Measurements from ENCODE around the gene PLS1.
"Not testable (repeated sequence)": the region's sequence is repeated elsewhere in the genome, so short reads cannot be mapped to it uniquely, and the experiment has no call there.

PLS1 gene

DNA sequence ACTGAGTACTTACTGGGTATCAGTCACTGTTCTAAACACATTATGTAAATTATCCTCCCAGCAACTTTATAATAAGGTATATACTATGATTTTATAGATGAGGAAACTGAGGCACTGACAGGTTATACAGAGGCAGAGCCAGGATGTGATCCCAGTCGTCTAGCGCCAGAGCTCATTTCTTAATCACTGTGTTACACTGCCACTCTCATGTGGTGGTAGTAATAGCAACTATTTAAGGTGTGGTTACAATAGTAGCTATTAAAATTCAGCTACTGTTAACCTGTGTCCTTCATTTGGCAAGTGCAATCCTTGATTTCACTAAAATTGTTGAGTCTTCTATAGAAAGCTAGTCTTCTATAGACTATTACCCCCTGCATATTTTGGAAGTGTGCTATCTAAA is 84.5 kb downstream of the PLS1 start:
- Mint-ChIP-seq H3K4me1 (no peaks in the 10 kb centered on the region), H3K4me3 (no peak overlapping the region), H3K9me3 (no peaks in the 10 kb centered on the region), H3K36me3 (no peaks in the 10 kb centered on the region), H3K27ac (no peak overlapping the region)
- DNase-seq (ENCODE audit: low spot score in 2 of 2) (no peak), ATAC-seq (no peak)

DNA sequence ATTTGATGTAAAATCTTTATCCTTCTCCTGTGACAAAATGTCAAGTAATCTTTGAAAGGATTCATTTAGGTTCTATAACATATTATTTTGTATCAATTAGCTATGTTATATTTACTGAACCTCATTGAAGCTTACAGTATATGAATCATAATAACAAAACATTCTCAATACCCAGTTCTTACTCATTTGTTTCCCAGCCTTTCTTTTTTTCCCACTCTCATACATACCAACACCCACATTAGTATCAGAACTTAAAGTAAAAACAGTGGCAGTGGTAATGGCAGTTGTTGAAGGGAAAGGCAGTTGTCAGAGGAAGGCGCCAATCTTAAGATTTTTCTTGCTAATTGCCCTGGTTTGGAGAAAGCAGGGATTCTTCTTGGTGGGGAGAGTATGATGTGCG is 94.4 kb downstream of the PLS1 start:
- Mint-ChIP-seq H3K4me3 (no peak overlapping the region), H3K9me3 (no peaks in the 10 kb centered on the region), H3K36me3 (no peaks in the 10 kb centered on the region), H3K4me1 (no peaks in the 10 kb centered on the region), H3K27ac (no peak overlapping the region)
- ATAC-seq (peak; percentile 56), DNase-seq (ENCODE audit: low spot score in 2 of 2) (no peak)

- H3K4me3 Mint-ChIP-seq = no peak overlapping the region
- no peaks in the 10 kb centered on the region for H3K9me3 Mint-ChIP-seq
- H3K4me1 Mint-ChIP-seq = no peaks in the 10 kb centered on the region
- DNase-seq (ENCODE audit: low spot score in 2 of 2) (no peak), ATAC-seq (no peak)
- H3K27ac Mint-ChIP-seq = no peak overlapping the region
- H3K36me3 Mint-ChIP-seq = no peaks in the 10 kb centered on the region
These were observed 95.3 kb downstream of the PLS1 start for GRCh38 chr3:142691527-142691926.

DNA sequence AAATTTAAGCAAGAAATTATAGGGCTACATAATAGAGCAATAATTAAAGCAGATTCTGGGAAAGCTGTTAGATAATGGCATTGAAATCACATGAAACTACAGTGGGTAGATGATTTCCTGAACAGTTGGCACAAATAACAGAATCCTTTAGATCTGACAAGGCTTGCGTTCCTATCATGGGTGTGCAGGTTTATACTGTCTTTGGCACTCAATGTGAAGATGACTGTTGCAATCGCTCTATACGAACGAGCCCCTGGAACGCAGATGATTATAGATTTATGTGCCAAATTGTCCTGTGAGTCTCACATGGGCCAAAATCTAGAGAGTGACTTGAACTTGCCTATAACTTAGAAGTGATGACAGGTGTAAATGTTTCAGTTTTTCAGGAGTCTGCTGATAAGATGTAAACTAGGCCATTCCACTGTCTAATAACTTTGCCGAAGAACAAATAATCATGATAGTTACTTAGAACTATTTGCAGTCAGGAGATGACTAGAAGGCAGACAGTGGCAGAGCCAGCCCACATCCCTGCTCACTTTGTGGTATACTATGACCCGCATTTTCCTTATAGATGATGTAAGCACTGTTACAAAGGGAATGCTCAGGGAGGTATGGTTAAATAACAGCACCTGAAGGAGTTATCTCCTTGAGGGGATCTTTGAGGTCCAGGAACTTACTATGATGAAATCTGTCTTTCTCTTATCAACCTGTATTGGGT is 97.1 kb downstream of the PLS1 start:
- DNase-seq (ENCODE audit: low spot score in 2 of 2) (no peak), ATAC-seq (no peak)
- H3K27ac Mint-ChIP-seq = no peak overlapping the region
- no peaks in the 10 kb centered on the region for H3K4me1 Mint-ChIP-seq
- H3K36me3 Mint-ChIP-seq = no peaks in the 10 kb centered on the region
- H3K4me3 Mint-ChIP-seq = no peak overlapping the region
- no peaks in the 10 kb centered on the region for H3K9me3 Mint-ChIP-seq

- Mint-ChIP-seq H3K9me3 (no peaks in the 10 kb centered on the region), H3K27ac (no peak overlapping the region), H3K4me3 (no peak overlapping the region), H3K4me1 (no peaks in the 10 kb centered on the region), H3K36me3 (no peaks in the 10 kb centered on the region)
- ATAC-seq (no peak), DNase-seq (ENCODE audit: low spot score in 2 of 2) (no peak)
These were observed 98.0 kb downstream of the PLS1 start for GRCh38 chr3:142694225-142694624.

GRCh38 chr3:142705198-142705597 is 109.0 kb downstream of the PLS1 start:
- no peak for ATAC-seq
- Mint-ChIP-seq H3K9me3 (no peaks in the 10 kb centered on the region), H3K36me3 (no peaks in the 10 kb centered on the region), H3K4me3 (no peak overlapping the region), H3K27ac (no peak overlapping the region), H3K4me1 (peaks cover 6% of the 10 kb centered on the region)
- DNase-seq (ENCODE audit: low spot score in 2 of 2) = no peak

DNA sequence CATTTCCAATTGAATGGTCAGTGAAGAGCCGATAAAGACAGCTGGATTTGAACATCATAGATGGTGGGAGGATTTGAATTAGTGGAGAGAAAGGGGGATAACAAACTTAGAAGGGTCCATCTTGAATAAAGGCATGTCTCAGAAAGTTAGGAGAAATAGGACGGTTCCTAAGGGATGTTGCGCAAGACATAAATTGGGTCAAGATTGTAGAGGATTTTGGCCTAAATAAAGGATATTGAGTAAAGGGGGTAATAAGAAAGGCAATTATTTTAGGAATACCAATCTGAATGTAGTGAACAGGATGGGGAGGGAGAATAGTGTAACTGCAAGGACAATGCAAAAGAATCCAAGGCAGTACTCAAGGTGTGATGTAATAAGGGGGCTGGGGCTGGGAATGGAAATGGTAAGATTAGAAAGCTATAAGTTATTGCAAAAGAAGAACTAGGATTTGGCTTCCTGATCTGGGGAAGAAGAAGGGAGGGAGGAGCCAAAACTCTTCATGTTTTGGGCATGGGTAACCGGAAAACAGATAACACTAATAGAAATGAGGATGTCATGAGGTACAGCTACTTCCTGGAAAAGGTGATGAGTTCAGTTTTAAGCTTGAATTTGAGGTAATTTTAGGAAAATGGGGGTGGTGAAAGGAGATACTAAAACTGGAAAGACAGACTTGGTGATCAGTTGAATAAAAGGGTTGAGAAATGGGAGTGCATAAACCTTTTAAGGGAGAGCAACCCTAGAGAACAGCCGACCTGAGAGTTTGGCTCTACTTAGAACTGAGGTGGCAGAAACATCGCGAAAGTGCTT is 110.3 kb downstream of the PLS1 start:
- peaks cover 6% of the 10 kb centered on the region for H3K4me1 Mint-ChIP-seq
- no peak for DNase-seq (ENCODE audit: low spot score in 2 of 2)
- no peak overlapping the region for H3K4me3 Mint-ChIP-seq
- H3K9me3 Mint-ChIP-seq = no peaks in the 10 kb centered on the region
- no peaks in the 10 kb centered on the region for H3K36me3 Mint-ChIP-seq
- H3K27ac Mint-ChIP-seq = no peak overlapping the region
- ATAC-seq = no peak

GRCh38 chr3:142709207-142709606 is 113.0 kb downstream of the PLS1 start:
- Mint-ChIP-seq H3K9me3 (no peaks in the 10 kb centered on the region), H3K4me3 (no peak overlapping the region), H3K27ac (no peak overlapping the region), H3K4me1 (peaks cover 6% of the 10 kb centered on the region), H3K36me3 (no peaks in the 10 kb centered on the region)
- ATAC-seq = no peak
- no peak for DNase-seq (ENCODE audit: low spot score in 2 of 2)

DNA sequence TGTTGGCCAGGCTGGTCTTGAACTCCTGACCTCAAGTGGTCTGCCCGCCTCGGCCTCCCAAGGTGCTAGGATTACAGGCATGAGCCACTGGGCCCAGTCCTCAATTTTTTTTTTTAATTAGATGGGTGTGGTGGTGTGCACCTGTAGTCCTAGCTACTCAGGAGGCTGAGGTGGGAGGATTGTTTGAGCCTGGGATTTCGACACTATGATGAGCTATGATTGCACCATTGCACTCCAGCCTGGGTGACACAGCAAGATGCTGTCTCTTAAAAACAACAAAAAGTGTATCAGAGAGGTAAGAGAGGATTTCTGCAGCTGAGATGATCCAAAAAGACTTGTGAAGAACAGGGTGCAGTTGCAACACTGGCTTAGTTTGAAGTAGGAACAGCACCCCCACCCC is 118.7 kb downstream of the PLS1 start:
- not testable (repeated sequence) for H3K4me1 Mint-ChIP-seq; H3K36me3 Mint-ChIP-seq; H3K4me3 Mint-ChIP-seq; H3K27ac Mint-ChIP-seq; ATAC-seq; DNase-seq (ENCODE audit: low spot score in 2 of 2); H3K9me3 Mint-ChIP-seq

DNA sequence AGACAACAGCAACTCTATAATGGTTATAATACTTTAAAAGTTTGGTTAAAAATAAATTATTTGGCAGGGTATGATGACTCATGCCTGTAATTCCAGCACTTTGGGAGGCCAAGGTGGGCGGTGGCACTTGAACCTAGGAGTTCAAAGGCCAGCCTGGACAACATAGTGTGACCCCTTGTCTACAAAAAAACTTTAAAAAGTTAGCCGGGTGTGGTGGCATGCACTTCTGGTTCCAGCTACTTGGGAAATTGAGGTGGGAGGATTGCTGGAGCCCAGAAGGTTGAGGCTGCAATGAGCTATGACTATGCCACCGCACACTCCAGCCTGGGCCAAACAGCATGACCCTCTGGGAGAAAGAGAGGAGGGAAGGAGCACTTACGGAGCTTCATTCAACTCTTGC is 119.9 kb downstream of the PLS1 start:
- no peak for DNase-seq (ENCODE audit: low spot score in 2 of 2)
- no peak overlapping the region for H3K4me3 Mint-ChIP-seq
- no peak overlapping the region for H3K27ac Mint-ChIP-seq
- H3K4me1 Mint-ChIP-seq = no peaks in the 10 kb centered on the region
- H3K36me3 Mint-ChIP-seq = no peaks in the 10 kb centered on the region
- H3K9me3 Mint-ChIP-seq = no peaks in the 10 kb centered on the region
- ATAC-seq = no peak

- Mint-ChIP-seq H3K36me3 (no peaks in the 10 kb centered on the region), H3K27ac (peak overlapping the region; percentile 87), H3K4me3 (peak overlapping the region; percentile 86), H3K4me1 (no peaks in the 10 kb centered on the region), H3K9me3 (no peaks in the 10 kb centered on the region)
- ATAC-seq (no peak), DNase-seq (ENCODE audit: low spot score in 2 of 2) (no peak)
These were observed 127.4 kb downstream of the PLS1 start for GRCh38 chr3:142723665-142723967.

- Mint-ChIP-seq H3K27ac (peak within 1 kb of the TSS; percentile 87), H3K9me3 (no peaks in the 10 kb centered on the region), H3K4me1 (no peaks in the 10 kb centered on the region), H3K36me3 (no peaks in the 10 kb centered on the region), H3K4me3 (peak within 1 kb of the TSS; percentile 86)
- ATAC-seq = peak; percentile 97
- peak; percentile 56 to 84 for DNase-seq (ENCODE audit: low spot score in 2 of 2)
These were observed 127.9 kb downstream of the PLS1 start, which contains the start of gene TRPC1 for GRCh38 chr3:142723968-142724681. TSS of gene TRPC1 (plus strand) at chr3:142724034. CDS start at chr3:142724560, 526 bp downstream.

- Mint-ChIP-seq H3K36me3 (no peaks in the 10 kb centered on the region), H3K4me1 (no peaks in the 10 kb centered on the region), H3K27ac (peak overlapping the region; percentile 87), H3K9me3 (no peaks in the 10 kb centered on the region), H3K4me3 (peak overlapping the region; percentile 86)
- ATAC-seq = peak; percentile 32
- DNase-seq (ENCODE audit: low spot score in 2 of 2) = no peak
These were observed 128.6 kb downstream of the PLS1 start for GRCh38 chr3:142724682-142725356.

DNA sequence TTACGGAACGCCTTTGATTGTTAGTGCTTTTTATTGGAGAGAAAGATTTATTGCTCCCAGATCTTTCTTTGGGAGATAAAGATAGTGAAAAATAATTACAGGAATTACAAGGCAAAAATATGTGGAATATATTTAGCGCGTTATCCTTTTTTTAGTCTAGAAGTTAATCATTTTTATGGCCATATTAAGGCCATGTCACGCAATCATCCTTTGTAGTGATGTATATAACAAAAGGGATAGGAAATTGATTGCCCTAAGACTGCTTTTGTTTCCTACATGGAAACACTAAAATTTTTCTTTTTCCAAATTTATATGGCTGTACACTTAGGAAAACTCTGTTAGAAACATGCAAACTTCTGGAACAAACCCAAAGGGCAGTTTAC is 129.2 kb downstream of the PLS1 start:
- H3K4me3 Mint-ChIP-seq = peak overlapping the region; percentile 86
- H3K4me1 Mint-ChIP-seq = no peaks in the 10 kb centered on the region
- DNase-seq (ENCODE audit: low spot score in 2 of 2) (no peak), ATAC-seq (no peak)
- no peaks in the 10 kb centered on the region for H3K9me3 Mint-ChIP-seq
- H3K36me3 Mint-ChIP-seq = no peaks in the 10 kb centered on the region
- H3K27ac Mint-ChIP-seq = no peak overlapping the region

- H3K27ac Mint-ChIP-seq = no peak overlapping the region
- no peak overlapping the region for H3K4me3 Mint-ChIP-seq
- no peaks in the 10 kb centered on the region for H3K36me3 Mint-ChIP-seq
- no peaks in the 10 kb centered on the region for H3K4me1 Mint-ChIP-seq
- H3K9me3 Mint-ChIP-seq = no peaks in the 10 kb centered on the region
- no peak for DNase-seq (ENCODE audit: low spot score in 2 of 2)
- no peak for ATAC-seq
These were observed 129.8 kb downstream of the PLS1 start for GRCh38 chr3:142726017-142726416.
